T-helper 2 cell treated with Interferon-gamma antibody and Interleukin-4, amounts not matched to agents 5 μg/mL and 100 μg/mL, for 36 hours (primary cell): ENCODE data around the gene TEKT4.
A peak's percentile ranks its signal among the peaks of the same experiment; 100 is the strongest.
"Not testable (repeated sequence)": the region's sequence is repeated elsewhere in the genome, so short reads cannot be mapped to it uniquely, and the experiment has no call there.

Experiments used
- DNase-seq: peaks from one replicate; pipeline ENCODE4 v3.0.0; 2021; ENCODE audit warnings: low spot score
- H3K27ac Mint-ChIP-seq: one replicate; pipeline ENCODE4 v1.8.0; 2021; ENCODE audit warnings: mild to moderate bottlenecking, mixed read lengths
- H3K27me3 Mint-ChIP-seq: one replicate; pipeline ENCODE4 v1.8.0; 2021; ENCODE audit warnings: low read depth, mixed read lengths
- H3K36me3 Mint-ChIP-seq: one replicate; pipeline ENCODE4 v1.8.0; 2021; ENCODE audit warnings: low read depth, mixed read lengths
- H3K4me1 Mint-ChIP-seq: one replicate; pipeline ENCODE4 v1.8.0; 2021; ENCODE audit warnings: low read depth, mixed read lengths
- H3K4me3 Mint-ChIP-seq: one replicate; pipeline ENCODE4 v1.8.0; 2022; ENCODE audit warnings: mild to moderate bottlenecking, moderate library complexity, mixed read lengths
- H3K9me3 Mint-ChIP-seq: one replicate; pipeline ENCODE4 v1.8.0; 2021; ENCODE audit warnings: mixed read lengths

The TEKT4 gene

GRCh38 chr2:94872676-94873361, 1.6 kb downstream of the TEKT4 start:
- H3K27me3 Mint-ChIP-seq, result peaks cover 2% of the 10 kb centered on the region
- no peaks in the 10 kb centered on the region for H3K36me3 Mint-ChIP-seq

GRCh38 chr2:94873362-94874276, 2.4 kb downstream of the TEKT4 start:
- no peaks in the 10 kb centered on the region for H3K27me3 Mint-ChIP-seq
- H3K27ac Mint-ChIP-seq, result no peak overlapping the region
- DNase-seq, result no peak
- no peak overlapping the region for H3K4me3 Mint-ChIP-seq
- H3K9me3 Mint-ChIP-seq, result no peaks in the 10 kb centered on the region
- H3K36me3 Mint-ChIP-seq, result no peaks in the 10 kb centered on the region
- no peaks in the 10 kb centered on the region for H3K4me1 Mint-ChIP-seq

More at GRCh38 chr2:94872676-94873361, 1.6 kb downstream of the TEKT4 start:
- no peak for DNase-seq
- Mint-ChIP-seq H3K4me3 (no peak overlapping the region), H3K4me1 (no peaks in the 10 kb centered on the region), H3K9me3 (no peaks in the 10 kb centered on the region), H3K27ac (no peak overlapping the region)

- peak; percentile 49 for DNase-seq
- Mint-ChIP-seq H3K27me3 (no peaks in the 10 kb centered on the region), H3K36me3 (no peaks in the 10 kb centered on the region), H3K27ac (no peak overlapping the region), H3K9me3 (no peaks in the 10 kb centered on the region), H3K4me3 (no peak overlapping the region), H3K4me1 (no peaks in the 10 kb centered on the region)
Observed at GRCh38 chr2:94874277-94874997, 3.2 kb downstream of the TEKT4 start.

- no peaks in the 10 kb centered on the region for H3K4me1 Mint-ChIP-seq
- no peak for DNase-seq
- no peaks in the 10 kb centered on the region for H3K9me3 Mint-ChIP-seq
- H3K36me3 Mint-ChIP-seq, result no peaks in the 10 kb centered on the region
- H3K4me3 Mint-ChIP-seq, result no peak overlapping the region
- H3K27me3 Mint-ChIP-seq, result no peaks in the 10 kb centered on the region
- H3K27ac Mint-ChIP-seq, result no peak overlapping the region
Observed at GRCh38 chr2:94875064-94875819, 4.0 kb downstream of the TEKT4 start.

GRCh38 chr2:94875820-94876522, 4.7 kb downstream of the TEKT4 start:
- no peaks in the 10 kb centered on the region for H3K36me3 Mint-ChIP-seq
- no peaks in the 10 kb centered on the region for H3K4me1 Mint-ChIP-seq
- H3K27ac Mint-ChIP-seq, result no peak overlapping the region
- no peaks in the 10 kb centered on the region for H3K27me3 Mint-ChIP-seq
- no peak for DNase-seq
- H3K9me3 Mint-ChIP-seq, result no peaks in the 10 kb centered on the region
- H3K4me3 Mint-ChIP-seq, result no peak overlapping the region

GRCh38 chr2:94876523-94876863, 5.3 kb downstream of the TEKT4 start:
- no peaks in the 10 kb centered on the region for H3K27me3 Mint-ChIP-seq
- no peak overlapping the region for H3K27ac Mint-ChIP-seq
- H3K4me1 Mint-ChIP-seq, result no peaks in the 10 kb centered on the region
- no peak for DNase-seq
- H3K4me3 Mint-ChIP-seq, result no peak overlapping the region
- H3K9me3 Mint-ChIP-seq, result no peaks in the 10 kb centered on the region
- no peaks in the 10 kb centered on the region for H3K36me3 Mint-ChIP-seq

GRCh38 chr2:94877129-94877528, 5.9 kb downstream of the TEKT4 start:
- H3K27ac Mint-ChIP-seq, result no peak overlapping the region
- no peaks in the 10 kb centered on the region for H3K27me3 Mint-ChIP-seq
- H3K4me1 Mint-ChIP-seq, result no peaks in the 10 kb centered on the region

GRCh38 chr2:94878575-94878974, 7.3 kb downstream of the TEKT4 start:
- H3K27ac Mint-ChIP-seq, H3K36me3 Mint-ChIP-seq, H3K9me3 Mint-ChIP-seq, DNase-seq, H3K4me3 Mint-ChIP-seq, H3K27me3 Mint-ChIP-seq, H3K4me1 Mint-ChIP-seq: not testable (repeated sequence)

More at GRCh38 chr2:94877129-94877528, 5.9 kb downstream of the TEKT4 start:
- no peak for DNase-seq
- no peaks in the 10 kb centered on the region for H3K9me3 Mint-ChIP-seq
- no peaks in the 10 kb centered on the region for H3K36me3 Mint-ChIP-seq
- H3K4me3 Mint-ChIP-seq, result no peak overlapping the region

GRCh38 chr2:94879314-94879981, 8.2 kb downstream of the TEKT4 start:
- Mint-ChIP-seq H3K9me3 (no peaks in the 10 kb centered on the region), H3K4me1 (no peaks in the 10 kb centered on the region), H3K27ac (no peak overlapping the region), H3K36me3 (no peaks in the 10 kb centered on the region), H3K27me3 (no peaks in the 10 kb centered on the region), H3K4me3 (no peak overlapping the region)
- DNase-seq, result no peak

GRCh38 chr2:94879982-94880377, 8.8 kb downstream of the TEKT4 start:
- Mint-ChIP-seq H3K4me1 (no peaks in the 10 kb centered on the region), H3K9me3 (no peaks in the 10 kb centered on the region), H3K36me3 (no peaks in the 10 kb centered on the region), H3K4me3 (no peak overlapping the region), H3K27ac (no peak overlapping the region), H3K27me3 (peaks cover 2% of the 10 kb centered on the region)
- DNase-seq, result no peak

GRCh38 chr2:94880507-94880906, 9.3 kb downstream of the TEKT4 start:
- DNase-seq, result no peak
- Mint-ChIP-seq H3K4me1 (no peaks in the 10 kb centered on the region), H3K36me3 (no peaks in the 10 kb centered on the region), H3K27me3 (peaks cover 2% of the 10 kb centered on the region), H3K27ac (no peak overlapping the region), H3K4me3 (no peak overlapping the region), H3K9me3 (no peaks in the 10 kb centered on the region)

GRCh38 chr2:94881070-94881469, 9.8 kb downstream of the TEKT4 start:
- H3K27ac Mint-ChIP-seq, result no peak overlapping the region
- H3K4me3 Mint-ChIP-seq, result no peak overlapping the region
- no peaks in the 10 kb centered on the region for H3K4me1 Mint-ChIP-seq
- no peaks in the 10 kb centered on the region for H3K36me3 Mint-ChIP-seq
- peaks cover 2% of the 10 kb centered on the region for H3K27me3 Mint-ChIP-seq
- no peak for DNase-seq
- no peaks in the 10 kb centered on the region for H3K9me3 Mint-ChIP-seq

GRCh38 chr2:94890234-94890633, 19.0 kb downstream of the TEKT4 start:
- Mint-ChIP-seq H3K9me3 (no peaks in the 10 kb centered on the region), H3K27ac (no peak overlapping the region), H3K4me3 (no peak overlapping the region), H3K36me3 (no peaks in the 10 kb centered on the region), H3K27me3 (peaks cover 2% of the 10 kb centered on the region), H3K4me1 (no peaks in the 10 kb centered on the region)
- no peak for DNase-seq
